ENCODE measurements around the gene STX3. TPM values are rescaled to one million over a fixed set of nuclear protein-coding genes. Genes with fewer than 3 reads are reported as not detected.
A peak's percentile ranks its signal among the peaks of the same experiment; 100 is the strongest.

The STX3 gene
- total RNA-seq, 1 experiment from 2014 or later: 12.1 TPM

DNA sequence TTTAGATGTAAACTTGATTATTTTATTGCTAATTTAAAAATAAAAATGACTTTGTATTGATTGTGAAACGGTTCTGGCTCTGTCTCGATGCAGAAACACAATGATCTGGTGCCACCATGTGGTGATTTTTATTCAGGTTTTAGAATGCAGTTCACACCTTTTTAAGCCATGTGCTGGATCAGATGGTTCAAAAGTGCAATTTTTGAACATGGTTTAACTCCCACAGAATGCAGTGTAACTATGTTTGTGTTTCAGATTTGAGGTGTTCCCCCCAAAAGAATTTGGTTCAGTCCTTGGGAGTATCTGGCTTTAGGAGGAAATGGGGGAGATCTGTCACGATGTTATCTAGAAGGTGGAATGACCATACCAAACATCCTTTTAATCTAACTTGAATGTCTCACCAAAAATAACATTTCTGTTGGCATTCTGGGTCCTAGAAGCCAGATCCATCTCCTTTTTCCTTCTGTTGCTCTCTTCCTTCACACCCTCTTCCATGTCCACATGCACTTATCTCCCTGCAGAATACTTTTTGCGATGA, 47.5 kb downstream of the STX3 start:
- BruUV-seq (replicated peaks): no TSS peak
- Mint-ChIP-seq H3K27ac (ENCODE audit: low read depth, unreplicated experiment) (no peak overlapping the region), H3K4me3 (ENCODE audit: unreplicated experiment) (no peak overlapping the region), H3K4me1 (ENCODE audit: insufficient read depth, unreplicated experiment) (no peaks in the 10 kb centered on the region), H3K36me3 (ENCODE audit: insufficient read depth, unreplicated experiment) (peaks cover 40% of the 10 kb centered on the region), H3K27me3 (ENCODE audit: insufficient read depth, unreplicated experiment) (no peaks in the 10 kb centered on the region), H3K9me3 (ENCODE audit: unreplicated experiment) (no peaks in the 10 kb centered on the region)
- TF ChIP-seq CTCF (IDR thresholded peaks at IDR 0.05; ENCODE audit: unreplicated experiment): peak; percentile 74
- POLR2A ChIA-PET: interaction anchor here (1.2 to 4.9 kb wide), 3 partner anchors 47 to 133 kb away, joined by 5 to 59 read pairs (median 8); partner anchors contain the start of genes PATL1 and STX3
- peak; percentile 73 for DNase-seq (ENCODE audit: unreplicated experiment)
- intact Hi-C loops (cut with micrococcal nuclease): loop anchor here (1.0 to 5.0 kb wide), 4 partner anchors 48 to 265 kb away; partner anchors contain the start of gene PATL1
- CTCF ChIA-PET: interaction anchor here (1.0 to 7.3 kb wide), 12 partner anchors 7 to 265 kb away, joined by 3 to 160 read pairs (median 6); partner anchors contain the start of genes MRPL16, PATL1 and STX3

GRCh38 chr11:59804061-59804460, 48.9 kb downstream of the STX3 start:
- no peak for TF ChIP-seq CTCF (IDR thresholded peaks at IDR 0.05; ENCODE audit: unreplicated experiment)
- H3K4me1 Mint-ChIP-seq (ENCODE audit: insufficient read depth, unreplicated experiment): no peaks in the 10 kb centered on the region
- no peak overlapping the region for H3K27ac Mint-ChIP-seq (ENCODE audit: low read depth, unreplicated experiment)
- ChIA-PET CTCF (interaction anchor here (0.6 to 7.3 kb wide), 4 partner anchors 15 to 115 kb away, joined by 3 to 160 read pairs (median 4); partner anchors contain the start of gene STX3), POLR2A (no interaction called here)
- peaks cover 52% of the 10 kb centered on the region for H3K36me3 Mint-ChIP-seq (ENCODE audit: insufficient read depth, unreplicated experiment)
- H3K27me3 Mint-ChIP-seq (ENCODE audit: insufficient read depth, unreplicated experiment): no peaks in the 10 kb centered on the region
- no peak overlapping the region for H3K4me3 Mint-ChIP-seq (ENCODE audit: unreplicated experiment)
- no peak for DNase-seq (ENCODE audit: unreplicated experiment)
- intact Hi-C loops (cut with micrococcal nuclease): loop anchor here (5.0 kb wide), 1 partner anchor 122 kb away; no protein-coding TSS in a partner anchor
- no TSS peak for BruUV-seq (replicated peaks)
- no peaks in the 10 kb centered on the region for H3K9me3 Mint-ChIP-seq (ENCODE audit: unreplicated experiment)

GRCh38 chr11:59807047-59807610, 52.0 kb downstream of the STX3 start:
- Mint-ChIP-seq H3K4me3 (ENCODE audit: unreplicated experiment) (no peak overlapping the region), H3K36me3 (ENCODE audit: insufficient read depth, unreplicated experiment) (peaks cover 67% of the 10 kb centered on the region), H3K4me1 (ENCODE audit: insufficient read depth, unreplicated experiment) (no peaks in the 10 kb centered on the region), H3K27me3 (ENCODE audit: insufficient read depth, unreplicated experiment) (no peaks in the 10 kb centered on the region), H3K9me3 (ENCODE audit: unreplicated experiment) (no peaks in the 10 kb centered on the region), H3K27ac (ENCODE audit: low read depth, unreplicated experiment) (no peak overlapping the region)
- BruUV-seq (replicated peaks): no TSS peak
- DNase-seq (ENCODE audit: unreplicated experiment): no peak
- ChIA-PET CTCF (interaction anchor here (0.6 to 4.7 kb wide), 4 partner anchors 39 to 444 kb away, joined by 3 to 43 read pairs (median 4); partner anchors contain the start of gene STX3), POLR2A (interaction anchor here (0.6 to 6.0 kb wide), 2 partner anchors 14 to 52 kb away, joined by 3 to 67 read pairs; partner anchors contain the start of gene STX3)
- TF ChIP-seq CTCF (IDR thresholded peaks at IDR 0.05; ENCODE audit: unreplicated experiment): no peak
- intact Hi-C loops (cut with micrococcal nuclease): no loop called here

- Mint-ChIP-seq H3K36me3 (ENCODE audit: insufficient read depth, unreplicated experiment) (peaks cover 48% of the 10 kb centered on the region), H3K4me3 (ENCODE audit: unreplicated experiment) (peak within 1 kb of the TSS; percentile 90), H3K27ac (ENCODE audit: low read depth, unreplicated experiment) (peak within 1 kb of the TSS; percentile 93), H3K27me3 (ENCODE audit: insufficient read depth, unreplicated experiment) (no peaks in the 10 kb centered on the region), H3K9me3 (ENCODE audit: unreplicated experiment) (no peaks in the 10 kb centered on the region), H3K4me1 (ENCODE audit: insufficient read depth, unreplicated experiment) (no peaks in the 10 kb centered on the region)
- DNase-seq (ENCODE audit: unreplicated experiment): peak; percentile 90
- CTCF ChIA-PET: interaction anchor here (0.6 to 4.7 kb wide), 14 partner anchors 9 to 441 kb away, joined by 3 to 43 read pairs (median 4); partner anchors contain the start of gene STX3
- TF ChIP-seq CTCF (IDR thresholded peaks at IDR 0.05; ENCODE audit: unreplicated experiment): no peak
- BruUV-seq (replicated peaks): no TSS peak
- POLR2A ChIA-PET: interaction anchor here (0.5 to 6.0 kb wide), 12 partner anchors 9 to 413 kb away, joined by 3 to 67 read pairs (median 6); partner anchors contain the start of genes OSBP, PATL1 and STX3
- intact Hi-C loops (cut with micrococcal nuclease): loop anchor here (2.0 kb wide), 1 partner anchor 56 kb away; the partner anchor contains the start of gene STX3
These were observed 55.2 kb downstream of the STX3 start, which contains the start of gene MRPL16 for GRCh38 chr11:59810189-59810910. Gene MRPL16 (minus strand): TSS chr11:59810778. CDS start chr11:59810658, 120 bp downstream.
